H1 (cell line): ENCODE measurements around the gene TRIM24. TPM values are rescaled to one million over a fixed set of nuclear protein-coding genes. Genes with fewer than 3 reads are reported as not detected.
A peak's percentile ranks its signal among the peaks of the same experiment; 100 is the strongest.

Experiments used
- ASH2L ChIP-seq: fragments of 200-600, 300-600 bp; sonication (generic); IDR thresholded peaks from one replicate; pipeline ENCODE4 v1.7.1; 2017; ENCODE audit warnings: low read length
- BRCA1 ChIP-seq: IDR thresholded peaks from 2 replicates; pipeline ENCODE4 v1.6.1; 2012; ENCODE audit warnings: low read depth, low read length, improper control_type of control experiment
- CEBPB ChIP-seq: IDR thresholded peaks from 2 replicates; pipeline ENCODE4 v1.6.1; 2012; ENCODE audit warnings: low read depth, low read length
- CREB1 ChIP-seq: IDR thresholded peaks from 2 replicates; pipeline ENCODE4 v1.6.1; 2012; ENCODE audit warnings: inconsistent platforms
- EGR1 ChIP-seq: IDR thresholded peaks from 2 replicates; pipeline ENCODE4 v1.6.1; 2011; ENCODE audit warnings: low read depth, low read length, borderline replicate concordance
- EP300 ChIP-seq, 2 experiments: IDR thresholded peaks; 1 replicate in 1 of 2; 2 replicates in 1 of 2; pipeline ENCODE4 v1.6.1; 2011 to 2012; ENCODE audit warnings: low read depth in 2 of 2, low read length in 2 of 2, mild to moderate bottlenecking in 2 of 2, borderline replicate concordance in 1 of 2, inconsistent platforms in 1 of 2, moderate library complexity in 1 of 2
- EZH2 ChIP-seq: fragments of 200-600 bp; sonication (generic); IDR thresholded peaks from 2 replicates; pipeline ENCODE4 v1.7.1; 2012; ENCODE audit warnings: low read depth, mild to moderate bottlenecking, moderate library complexity, low read length, inconsistent platforms; ENCODE audit not compliant: severe bottlenecking
- GTF2F1 ChIP-seq: IDR thresholded peaks from 2 replicates; pipeline ENCODE4 v1.6.1; 2012; ENCODE audit warnings: low read depth, low read length, improper control_type of control experiment, borderline replicate concordance
- JUN ChIP-seq: IDR thresholded peaks from 2 replicates; pipeline ENCODE4 v1.6.1; 2011; ENCODE audit warnings: low read depth, mild to moderate bottlenecking, improper control_type of control experiment, low read length
- POLR2AphosphoS5 ChIP-seq: IDR thresholded peaks from 2 replicates; pipeline ENCODE4 v1.6.1; 2011; ENCODE audit warnings: low read depth, low read length
- RAD21 ChIP-seq, 2 experiments: IDR thresholded peaks in 1 of 2; conservative IDR thresholded peaks in 1 of 2; 2 replicates each; pipeline ENCODE4 v1.6.1; 2011; ENCODE audit warnings: low read depth in 2 of 2, low read length in 2 of 2, improper control_type of control experiment in 1 of 2, inconsistent platforms in 1 of 2, mild to moderate bottlenecking in 1 of 2, moderate library complexity in 1 of 2
- RXRA ChIP-seq: IDR thresholded peaks from 2 replicates; pipeline ENCODE4 v1.6.1; 2011; ENCODE audit warnings: low read depth, mild to moderate bottlenecking, low read length, moderate library complexity; ENCODE audit not compliant: insufficient read depth
- SAP30 ChIP-seq: fragments of 300-600 bp; sonication (generic); IDR thresholded peaks from 2 replicates; pipeline ENCODE4 v1.7.1; 2012; ENCODE audit warnings: low read length, moderate library complexity, mild to moderate bottlenecking, inconsistent platforms; ENCODE audit not compliant: insufficient read depth, insufficient replicate concordance
- SIX5 ChIP-seq: IDR thresholded peaks from 2 replicates; pipeline ENCODE4 v1.6.1; 2011; ENCODE audit warnings: mild to moderate bottlenecking, low read depth, low read length
- SP4 ChIP-seq: IDR thresholded peaks from 2 replicates; pipeline ENCODE4 v1.6.1; 2012; ENCODE audit warnings: low read length, inconsistent platforms
- SUZ12 ChIP-seq: fragments of 200-600 bp; sonication (generic); IDR thresholded peaks from 2 replicates; pipeline ENCODE4 v1.6.1; 2012; ENCODE audit warnings: mild to moderate bottlenecking, inconsistent platforms, low read length, moderate library complexity, mixed read lengths
- TAF1 ChIP-seq: IDR thresholded peaks from 2 replicates; pipeline ENCODE4 v1.6.1; 2011; ENCODE audit warnings: mild to moderate bottlenecking, low read depth, low read length
- polyA plus RNA-seq, 7 experiments: library from polyadenylated mRNA; depleted of rRNA in 3 of 7; stranded (reverse) in 5 of 7; unstranded in 2 of 7; fragments of >200 nt in 5 of 7; fragments of 200-250 nt in 2 of 7; gene quantifications; 1 replicate in 5 of 7; 2 replicates in 1 of 7; 4 replicates in 1 of 7; pipeline versions ENCODE4 v1.2.1 to v1.2.3, GENCODE V29; 2011 to 2013; ENCODE audit warnings: missing spikeins in 2 of 7, mixed read lengths in 2 of 7
- total RNA-seq: library from RNA; stranded (reverse); fragmentation: NEBNext Ultra II Directional; extraction: Animal tissue kit (Norgen Biotek cat#: 25700); gene quantifications from 2 replicates; pipeline ENCODE4 v1.2.1, GENCODE V29; 2021
- TF ChIP-seq, protein P1 (sequence below): IDR thresholded peaks from 2 replicates; pipeline ENCODE4 v1.6.1; 2012; ENCODE audit warnings: low read length, inconsistent platforms

The TRIM24 gene
- total and polyA plus RNA-seq, 2 of the 8 experiments (the other 6 are each of a cell fraction or from before 2014, with no cell fraction given), result 67.6 to 149 TPM

GRCh38 chr7:138460649-138461607, 869 bp downstream of the TRIM24 start (continued):
- TF ChIP-seq, protein P1, sequence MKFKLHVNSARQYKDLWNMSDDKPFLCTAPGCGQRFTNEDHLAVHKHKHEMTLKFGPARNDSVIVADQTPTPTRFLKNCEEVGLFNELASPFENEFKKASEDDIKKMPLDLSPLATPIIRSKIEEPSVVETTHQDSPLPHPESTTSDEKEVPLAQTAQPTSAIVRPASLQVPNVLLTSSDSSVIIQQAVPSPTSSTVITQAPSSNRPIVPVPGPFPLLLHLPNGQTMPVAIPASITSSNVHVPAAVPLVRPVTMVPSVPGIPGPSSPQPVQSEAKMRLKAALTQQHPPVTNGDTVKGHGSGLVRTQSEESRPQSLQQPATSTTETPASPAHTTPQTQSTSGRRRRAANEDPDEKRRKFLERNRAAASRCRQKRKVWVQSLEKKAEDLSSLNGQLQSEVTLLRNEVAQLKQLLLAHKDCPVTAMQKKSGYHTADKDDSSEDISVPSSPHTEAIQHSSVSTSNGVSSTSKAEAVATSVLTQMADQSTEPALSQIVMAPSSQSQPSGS, result no peak
- TF ChIP-seq SAP30 (peak; percentile 70), SUZ12 (no peak), CREB1 (no peak), EZH2 (no peak), RXRA (no peak), POLR2AphosphoS5 (peak; percentile 51), CEBPB (no peak), BRCA1 (no peak), EP300 (IDR thresholded peaks at IDR 0.05; ENCODE audit: borderline replicate concordance in 1 of 2, low read depth in 2 of 2, low read length in 2 of 2) (no peak), JUN (no peak), TAF1 (0 out of 2 replicates have a peak, but pooled peaks have one; percentile 25), SP4 (no peak), RAD21 (IDR thresholded peaks at IDR 0.05 in 1 of 2, conservative IDR thresholded peaks at IDR 0.05 in 1 of 2; ENCODE audit: low read depth in 2 of 2, low read length in 2 of 2) (0 out of 4 replicates have a peak, but pooled peaks of 1 of the 2 experiments have one; percentile 3), EGR1 (no peak), GTF2F1 (no peak), ASH2L (peak; percentile 23), SIX5 (no peak)
- TF ChIP-seq, all 59 proteins: peak for 8
